ENCODE measurements around the gene AQR.

Gene AQR

DNA sequence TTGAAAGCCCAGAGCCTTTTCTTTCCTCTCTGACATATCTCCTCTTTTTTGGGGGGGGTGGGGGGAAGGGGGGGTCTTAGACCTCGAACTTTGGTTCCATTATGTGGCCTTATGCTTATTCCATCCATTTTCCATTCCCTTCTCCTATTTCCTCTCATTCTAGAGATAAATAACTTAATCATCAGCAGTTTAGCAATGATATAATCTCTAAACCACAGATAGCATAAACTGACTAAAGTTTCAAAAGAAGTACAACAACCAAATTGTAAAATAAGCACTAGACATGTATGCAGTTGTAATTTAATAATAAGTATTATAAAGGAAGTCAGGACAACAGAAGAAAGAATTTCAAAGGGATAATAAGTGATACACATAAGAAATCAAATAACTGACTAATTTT is 64.5 kb downstream of the AQR start:
- TF ChIP-seq, protein P1, sequence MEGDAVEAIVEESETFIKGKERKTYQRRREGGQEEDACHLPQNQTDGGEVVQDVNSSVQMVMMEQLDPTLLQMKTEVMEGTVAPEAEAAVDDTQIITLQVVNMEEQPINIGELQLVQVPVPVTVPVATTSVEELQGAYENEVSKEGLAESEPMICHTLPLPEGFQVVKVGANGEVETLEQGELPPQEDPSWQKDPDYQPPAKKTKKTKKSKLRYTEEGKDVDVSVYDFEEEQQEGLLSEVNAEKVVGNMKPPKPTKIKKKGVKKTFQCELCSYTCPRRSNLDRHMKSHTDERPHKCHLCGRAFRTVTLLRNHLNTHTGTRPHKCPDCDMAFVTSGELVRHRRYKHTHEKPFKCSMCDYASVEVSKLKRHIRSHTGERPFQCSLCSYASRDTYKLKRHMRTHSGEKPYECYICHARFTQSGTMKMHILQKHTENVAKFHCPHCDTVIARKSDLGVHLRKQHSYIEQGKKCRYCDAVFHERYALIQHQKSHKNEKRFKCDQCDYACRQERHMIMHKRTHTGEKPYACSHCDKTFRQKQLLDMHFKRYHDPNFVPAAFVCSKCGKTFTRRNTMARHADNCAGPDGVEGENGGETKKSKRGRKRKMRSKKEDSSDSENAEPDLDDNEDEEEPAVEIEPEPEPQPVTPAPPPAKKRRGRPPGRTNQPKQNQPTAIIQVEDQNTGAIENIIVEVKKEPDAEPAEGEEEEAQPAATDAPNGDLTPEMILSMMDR (IDR thresholded peaks at IDR 0.05): no peak
- no peaks in the 10 kb centered on the region for H3K27me3 ChIP-seq
- intact Hi-C loops (cut with DNase I; ENCODE audit: low total_unique reads): no loop called here
- H3K4me3 ChIP-seq: no peak overlapping the region
- H3K9me3 ChIP-seq: no peaks in the 10 kb centered on the region
- H3K36me3 ChIP-seq: peaks cover 31 to 53% (median 52%) of the 10 kb centered on the region in 3 donors
- no peak for DNase-seq
- no peak overlapping the region for H3K27ac ChIP-seq
- peaks cover 0 to 11% (median 0%) of the 10 kb centered on the region in 4 donors for H3K4me1 ChIP-seq

DNA sequence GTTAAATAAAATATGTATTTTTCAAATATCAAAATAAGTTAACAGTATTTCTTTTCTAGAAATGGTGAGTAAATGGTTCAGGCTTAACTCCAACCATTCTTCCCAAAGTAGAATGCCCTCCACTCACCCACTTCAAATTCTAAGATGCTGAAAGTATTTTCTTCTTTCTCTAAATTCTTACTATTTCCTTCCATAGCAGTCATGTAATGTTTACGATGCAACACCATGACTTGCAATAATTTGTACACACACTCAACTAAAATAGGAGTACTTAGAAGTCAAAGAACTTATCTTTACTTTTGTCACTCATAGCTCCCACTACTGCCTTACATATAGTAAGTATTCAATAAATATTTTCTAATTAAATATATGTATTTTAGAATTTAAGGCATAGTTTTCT is 65.0 kb downstream of the AQR start:
- H3K27ac ChIP-seq: no peak overlapping the region
- intact Hi-C loops (cut with DNase I; ENCODE audit: low total_unique reads): no loop called here
- H3K27me3 ChIP-seq: no peaks in the 10 kb centered on the region
- H3K4me3 ChIP-seq: no peak overlapping the region
- peaks cover 36 to 55% (median 53%) of the 10 kb centered on the region in 3 donors for H3K36me3 ChIP-seq
- peaks cover 0 to 11% (median 0%) of the 10 kb centered on the region in 4 donors for H3K4me1 ChIP-seq
- no peak for DNase-seq
- no peaks in the 10 kb centered on the region for H3K9me3 ChIP-seq
- TF ChIP-seq, protein P1 (IDR thresholded peaks at IDR 0.05): no peak

DNA sequence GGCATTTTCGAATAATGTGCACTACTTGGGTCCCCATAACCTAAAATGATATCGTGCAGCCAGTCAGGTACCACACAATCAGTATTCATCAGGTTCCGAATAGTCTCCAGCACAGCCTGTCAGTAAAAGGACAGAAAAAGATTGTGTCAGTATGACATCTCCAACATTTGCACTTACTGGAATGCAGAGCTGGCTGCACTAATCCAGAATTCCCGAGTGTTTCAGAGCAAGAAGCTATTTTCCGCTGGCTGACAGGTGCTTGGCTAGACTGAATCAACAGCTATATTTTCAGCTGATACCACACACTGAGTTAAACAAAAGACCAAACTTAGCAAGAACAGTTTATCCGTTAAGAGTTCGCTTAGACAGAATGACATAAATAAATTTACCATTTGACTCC is 68.8 kb downstream of the AQR start:
- Histone ChIP-seq H3K9me3 (no peaks in the 10 kb centered on the region), H3K27me3 (no peaks in the 10 kb centered on the region), H3K4me1 (peaks cover 0 to 11% (median 0%) of the 10 kb centered on the region in 4 donors), H3K4me3 (no peak overlapping the region), H3K36me3 (peaks cover 38 to 55% (median 53%) of the 10 kb centered on the region in 3 donors), H3K27ac (no peak overlapping the region)
- TF ChIP-seq, protein P1 (IDR thresholded peaks at IDR 0.05): no peak
- no peak for DNase-seq
- intact Hi-C loops (cut with DNase I; ENCODE audit: low total_unique reads): no loop called here

DNA sequence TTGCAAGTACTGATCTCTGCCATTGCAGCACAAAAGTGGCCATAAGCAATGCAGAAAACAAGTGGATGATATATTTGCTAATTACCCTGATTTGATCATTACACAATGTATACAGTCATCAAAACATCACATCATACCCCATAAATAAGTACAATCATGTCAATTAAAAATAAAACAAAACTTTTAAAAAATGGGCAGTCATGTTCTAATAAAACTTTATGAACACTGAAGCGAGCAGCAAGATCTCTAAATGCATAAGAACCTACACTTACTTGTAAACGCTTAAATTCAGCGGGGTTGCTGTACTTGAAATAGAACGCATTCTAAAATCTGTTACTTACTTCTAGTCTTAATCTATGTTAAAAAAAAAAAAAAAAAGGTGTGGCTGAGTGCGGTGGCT is 73.4 kb downstream of the AQR start:
- no peaks in the 10 kb centered on the region for H3K27me3 ChIP-seq
- peaks cover 0 to 11% (median 0%) of the 10 kb centered on the region in 3 donors for H3K9me3 ChIP-seq
- no peak for DNase-seq
- no peak overlapping the region for H3K27ac ChIP-seq
- peaks cover 62 to 85% (median 81%) of the 10 kb centered on the region in 3 donors for H3K36me3 ChIP-seq
- intact Hi-C loops (cut with DNase I; ENCODE audit: low total_unique reads): no loop called here
- TF ChIP-seq, protein P1 (IDR thresholded peaks at IDR 0.05): no peak
- H3K4me3 ChIP-seq: no peak overlapping the region
- no peaks in the 10 kb centered on the region for H3K4me1 ChIP-seq

DNA sequence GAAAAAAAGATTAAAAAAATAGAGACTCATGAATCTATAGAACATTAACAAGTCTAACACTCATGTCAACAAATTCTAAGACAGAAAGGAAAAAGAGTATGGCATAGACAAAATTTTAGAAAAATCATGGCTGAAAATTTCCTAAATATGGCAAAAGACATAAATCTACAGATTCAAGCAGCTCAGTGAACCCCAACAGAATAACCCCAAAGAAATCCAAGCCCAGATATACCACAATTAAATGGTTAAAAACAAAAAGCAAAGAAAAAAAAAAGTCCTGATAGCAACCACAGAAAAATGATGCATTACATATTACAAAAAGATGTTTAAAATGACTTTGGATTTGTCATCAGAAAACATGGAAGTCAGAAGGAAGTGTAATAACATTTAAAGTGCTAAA is 75.6 kb downstream of the AQR start:
- Histone ChIP-seq H3K9me3 (peaks cover 0 to 11% (median 0%) of the 10 kb centered on the region in 3 donors), H3K27me3 (no peaks in the 10 kb centered on the region), H3K27ac (no peak overlapping the region), H3K36me3 (peaks cover 64 to 77% (median 72%) of the 10 kb centered on the region in 3 donors), H3K4me1 (no peaks in the 10 kb centered on the region), H3K4me3 (no peak overlapping the region)
- TF ChIP-seq, protein P1 (IDR thresholded peaks at IDR 0.05): no peak
- no peak for DNase-seq
- intact Hi-C loops (cut with DNase I; ENCODE audit: low total_unique reads): no loop called here

All from tibial artery (tissue), 4 donors.